Calu3 (cell line): ENCODE data around the gene DSC2. TPM values are rescaled to one million over a fixed set of nuclear protein-coding genes. Genes with fewer than 3 reads are reported as not detected.
"Not testable (repeated sequence)": the region's sequence is repeated elsewhere in the genome, so short reads cannot be mapped to it uniquely, and the experiment has no call there.

Experiments
- BruUV-seq: library from RNA; stranded (reverse); fragments of 400-500 nt; replicated peaks from 2 replicates; lab custom pipeline; 2021; lab: Mats Ljungman, UMichigan
- CTCF ChIA-PET: fragments of 300-600 bp; sonication (Branson Sonifier 250); formaldehyde crosslinking; loops from one replicate; lab custom pipeline; 2022; ENCODE audit warnings: antibody characterized with exemption; lab: Charles Lee
- DNase-seq: peaks from one replicate; pipeline ENCODE4 v3.0.0; 2022
- H3K27ac Mint-ChIP-seq: one replicate; pipeline ENCODE4 v1.8.0; 2022; ENCODE audit warnings: mixed read lengths; ENCODE audit not compliant: unreplicated experiment
- H3K27me3 Mint-ChIP-seq: one replicate; pipeline ENCODE4 v1.8.0; 2022; ENCODE audit warnings: mixed read lengths; ENCODE audit not compliant: unreplicated experiment
- H3K36me3 Mint-ChIP-seq: one replicate; pipeline ENCODE4 v1.8.0; 2022; ENCODE audit warnings: mild to moderate bottlenecking, moderate library complexity, mixed read lengths; ENCODE audit not compliant: insufficient read depth, unreplicated experiment
- H3K4me1 Mint-ChIP-seq: one replicate; pipeline ENCODE4 v1.8.0; 2022; ENCODE audit warnings: mild to moderate bottlenecking, low read depth, mixed read lengths; ENCODE audit not compliant: unreplicated experiment
- H3K4me3 Mint-ChIP-seq: one replicate; pipeline ENCODE4 v1.8.0; 2022; ENCODE audit warnings: mild to moderate bottlenecking, low read depth, moderate library complexity, mixed read lengths; ENCODE audit not compliant: unreplicated experiment
- H3K9me3 Mint-ChIP-seq: one replicate; pipeline ENCODE4 v1.8.0; 2022; ENCODE audit warnings: low read depth, mixed read lengths; ENCODE audit not compliant: unreplicated experiment
- intact Hi-C: fragments of 100-400 bp; cut with micrococcal nuclease; formaldehyde crosslinking; loops from one replicate; pipeline ENCODE4 v1.10.0; 2022; ENCODE audit not compliant: unreplicated experiment
- total RNA-seq: library from RNA; stranded (reverse); gene quantifications from 2 replicates; pipeline ENCODE4 v1.2.3, GENCODE V29; 2022
- TF ChIP-seq, protein P1 (sequence below): fragments of 200-600 bp; IDR thresholded peaks from one replicate; pipeline ENCODE4 v1.8.0; 2022; ENCODE audit warnings: antibody characterized with exemption; ENCODE audit not compliant: unreplicated experiment

DSC2 gene
- total RNA-seq, 1 experiment from 2014 or later: 42.4 TPM

GRCh38 chr18:31125878-31126277 lies 23.7 kb upstream of the DSC2 start:
- intact Hi-C loops: no loop called here
- Mint-ChIP-seq H3K27me3 (no peaks in the 10 kb centered on the region), H3K27ac (no peak overlapping the region), H3K9me3 (no peaks in the 10 kb centered on the region), H3K4me3 (no peak overlapping the region), H3K4me1 (no peaks in the 10 kb centered on the region), H3K36me3 (no peaks in the 10 kb centered on the region)
- CTCF ChIA-PET: no interaction called here
- TF ChIP-seq, protein P1, sequence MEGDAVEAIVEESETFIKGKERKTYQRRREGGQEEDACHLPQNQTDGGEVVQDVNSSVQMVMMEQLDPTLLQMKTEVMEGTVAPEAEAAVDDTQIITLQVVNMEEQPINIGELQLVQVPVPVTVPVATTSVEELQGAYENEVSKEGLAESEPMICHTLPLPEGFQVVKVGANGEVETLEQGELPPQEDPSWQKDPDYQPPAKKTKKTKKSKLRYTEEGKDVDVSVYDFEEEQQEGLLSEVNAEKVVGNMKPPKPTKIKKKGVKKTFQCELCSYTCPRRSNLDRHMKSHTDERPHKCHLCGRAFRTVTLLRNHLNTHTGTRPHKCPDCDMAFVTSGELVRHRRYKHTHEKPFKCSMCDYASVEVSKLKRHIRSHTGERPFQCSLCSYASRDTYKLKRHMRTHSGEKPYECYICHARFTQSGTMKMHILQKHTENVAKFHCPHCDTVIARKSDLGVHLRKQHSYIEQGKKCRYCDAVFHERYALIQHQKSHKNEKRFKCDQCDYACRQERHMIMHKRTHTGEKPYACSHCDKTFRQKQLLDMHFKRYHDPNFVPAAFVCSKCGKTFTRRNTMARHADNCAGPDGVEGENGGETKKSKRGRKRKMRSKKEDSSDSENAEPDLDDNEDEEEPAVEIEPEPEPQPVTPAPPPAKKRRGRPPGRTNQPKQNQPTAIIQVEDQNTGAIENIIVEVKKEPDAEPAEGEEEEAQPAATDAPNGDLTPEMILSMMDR: no peak
- DNase-seq: no peak
- BruUV-seq: no TSS peak

GRCh38 chr18:31123125-31123524 lies 20.9 kb upstream of the DSC2 start:
- H3K9me3 Mint-ChIP-seq, DNase-seq, H3K4me1 Mint-ChIP-seq, H3K36me3 Mint-ChIP-seq, CTCF ChIA-PET, BruUV-seq, H3K27ac Mint-ChIP-seq, intact Hi-C loops, H3K27me3 Mint-ChIP-seq, H3K4me3 Mint-ChIP-seq: not testable (repeated sequence)

- intact Hi-C loops: no loop called here
- no peaks in the 10 kb centered on the region for H3K36me3 Mint-ChIP-seq
- DNase-seq: no peak
Measured at GRCh38 chr18:31120594-31120993, 18.4 kb upstream of the DSC2 start.

GRCh38 chr18:31116853-31117595 lies 14.8 kb upstream of the DSC2 start:
- Mint-ChIP-seq H3K27me3 (no peaks in the 10 kb centered on the region), H3K9me3 (no peaks in the 10 kb centered on the region), H3K27ac (no peak overlapping the region), H3K4me1 (no peaks in the 10 kb centered on the region), H3K4me3 (no peak overlapping the region), H3K36me3 (no peaks in the 10 kb centered on the region)
- CTCF ChIA-PET: no interaction called here
- no peak for DNase-seq
- intact Hi-C loops: no loop called here
- TF ChIP-seq, protein P1: no peak
- BruUV-seq: no TSS peak

More at GRCh38 chr18:31120594-31120993, 18.4 kb upstream of the DSC2 start:
- no peak overlapping the region for H3K27ac Mint-ChIP-seq
- no peak overlapping the region for H3K4me3 Mint-ChIP-seq
- BruUV-seq: no TSS peak
- H3K27me3 Mint-ChIP-seq: no peaks in the 10 kb centered on the region
- H3K9me3 Mint-ChIP-seq: no peaks in the 10 kb centered on the region
- CTCF ChIA-PET: interaction anchor here (0.7 kb wide), 1 partner anchor 136 kb away, joined by 4 read pairs; no protein-coding TSS in a partner anchor
- H3K4me1 Mint-ChIP-seq: no peaks in the 10 kb centered on the region
- TF ChIP-seq, protein P1: no peak

DNA sequence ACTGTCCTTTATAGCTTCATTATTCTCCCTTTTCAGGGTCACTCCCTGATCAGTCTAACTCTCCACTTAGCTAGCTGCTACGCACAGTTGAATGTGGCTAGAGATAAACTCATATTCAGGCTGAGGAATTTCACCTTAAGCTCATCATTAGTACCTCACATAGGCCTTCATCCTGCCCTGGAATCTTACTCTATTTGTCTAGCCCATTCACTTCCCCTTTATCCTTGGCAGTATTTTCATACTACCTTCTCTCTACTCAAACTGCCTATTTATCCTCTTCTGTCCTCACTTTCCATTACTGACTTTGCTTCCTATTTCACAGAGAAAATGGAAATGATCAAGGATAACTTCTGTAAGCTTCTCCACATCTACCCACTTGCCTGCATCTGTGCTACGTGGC lies 10.6 kb upstream of the DSC2 start:
- TF ChIP-seq, protein P1: no peak
- no peaks in the 10 kb centered on the region for H3K27me3 Mint-ChIP-seq
- CTCF ChIA-PET: interaction anchor here (0.6 kb wide), 1 partner anchor 456 kb away, joined by 3 read pairs; no protein-coding TSS in a partner anchor
- H3K36me3 Mint-ChIP-seq: no peaks in the 10 kb centered on the region
- no peaks in the 10 kb centered on the region for H3K9me3 Mint-ChIP-seq
- H3K4me1 Mint-ChIP-seq: no peaks in the 10 kb centered on the region
- intact Hi-C loops: no loop called here
- no peak overlapping the region for H3K27ac Mint-ChIP-seq
- no peak overlapping the region for H3K4me3 Mint-ChIP-seq
- DNase-seq: no peak
- no TSS peak for BruUV-seq
